MCF 10A (cell line): Measurements from ENCODE around the gene ABCG1. TPM values are rescaled to one million over a fixed set of nuclear protein-coding genes. Genes with fewer than 3 reads are reported as not detected.

Source experiments
- BruUV-seq: library from RNA; stranded (reverse); fragments of 400-500 nt; replicated peaks from 2 replicates; lab custom pipeline; 2021; lab: Mats Ljungman, UMichigan
- CTCF ChIA-PET: fragments of 300-600 bp; sonication (Branson Sonifier 250); formaldehyde crosslinking; extraction: SDS; loops from one replicate; lab custom pipeline; 2021; ENCODE audit warnings: antibody characterized with exemption, inconsistent platforms; lab: Yijun Ruan, JAX
- POLR2A ChIA-PET: fragments of 300-600, 350-650 bp; sonication (Branson Sonifier 250); formaldehyde crosslinking; extraction: SDS; loops from one replicate; lab custom pipeline; 2020; ENCODE audit warnings: antibody characterized with exemption, inconsistent platforms; lab: Yijun Ruan, JAX
- DNase-seq: peaks from one replicate; pipeline ENCODE4 v3.0.0-alpha.2; 2018; ENCODE audit not compliant: unreplicated experiment
- H3K27ac Mint-ChIP-seq: one replicate; pipeline ENCODE4 v1.8.0; 2022; ENCODE audit warnings: mild to moderate bottlenecking, low read depth, mixed read lengths; ENCODE audit not compliant: unreplicated experiment
- H3K27me3 Mint-ChIP-seq: one replicate; pipeline ENCODE4 v1.8.0; 2022; ENCODE audit warnings: mixed read lengths; ENCODE audit not compliant: insufficient read depth, unreplicated experiment
- H3K36me3 Mint-ChIP-seq: one replicate; pipeline ENCODE4 v1.8.0; 2022; ENCODE audit warnings: mild to moderate bottlenecking, moderate library complexity, mixed read lengths; ENCODE audit not compliant: insufficient read depth, unreplicated experiment
- H3K4me1 Mint-ChIP-seq: one replicate; pipeline ENCODE4 v1.8.0; 2022; ENCODE audit warnings: mixed read lengths; ENCODE audit not compliant: insufficient read depth, unreplicated experiment
- H3K4me3 Mint-ChIP-seq: one replicate; pipeline ENCODE4 v1.8.0; 2022; ENCODE audit warnings: mild to moderate bottlenecking, moderate library complexity, mixed read lengths; ENCODE audit not compliant: unreplicated experiment
- H3K9me3 Mint-ChIP-seq: one replicate; pipeline ENCODE4 v1.8.0; 2022; ENCODE audit warnings: mixed read lengths; ENCODE audit not compliant: unreplicated experiment
- CTCF ChIP-seq: fragments of 200-600 bp; IDR thresholded peaks from one replicate; pipeline ENCODE4 v1.8.0; 2022; ENCODE audit warnings: antibody characterized with exemption, mild to moderate bottlenecking; ENCODE audit not compliant: unreplicated experiment
- intact Hi-C: fragments of 100-400 bp; cut with micrococcal nuclease; formaldehyde crosslinking; loops from 2 replicates; pipeline ENCODE4 v1.14.1; 2022
- total RNA-seq: library from RNA; stranded (reverse); gene quantifications from 2 replicates; pipeline ENCODE4 v1.2.3, GENCODE V29; 2022

Gene ABCG1
- total RNA-seq, 1 experiment from 2014 or later = 25.5 TPM

DNA sequence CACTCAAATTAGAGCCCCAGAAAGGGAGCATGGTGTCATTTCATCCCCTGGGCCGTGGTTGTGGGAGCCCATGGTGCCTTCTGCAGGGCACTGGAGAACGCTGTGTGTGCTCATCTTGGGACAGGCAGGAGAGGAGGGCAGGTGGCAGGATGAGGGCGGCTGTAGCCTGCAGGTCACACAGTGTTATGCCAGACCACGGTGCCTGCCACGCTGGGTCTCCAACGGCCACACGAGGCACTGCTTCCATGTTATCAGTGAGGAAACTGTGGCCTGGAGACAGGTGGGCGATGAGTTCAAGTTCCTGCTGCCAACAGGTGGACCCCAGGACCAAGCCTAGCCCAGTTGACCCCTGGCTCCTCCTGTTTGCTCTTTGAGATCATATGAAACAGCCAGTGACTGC is 21.0 kb downstream of the ABCG1 start:
- POLR2A ChIA-PET = no interaction called here
- CTCF ChIA-PET = interaction anchor here (0.6 to 1.6 kb wide), 2 partner anchors 19 to 20 kb away, joined by 4 to 7 read pairs; no protein-coding TSS in a partner anchor
- H3K9me3 Mint-ChIP-seq = no peaks in the 10 kb centered on the region
- no peak for DNase-seq
- no peak for TF ChIP-seq CTCF
- H3K4me1 Mint-ChIP-seq = peaks cover 14% of the 10 kb centered on the region
- BruUV-seq = no TSS peak
- H3K4me3 Mint-ChIP-seq = no peak overlapping the region
- no peak overlapping the region for H3K27ac Mint-ChIP-seq
- H3K27me3 Mint-ChIP-seq = no peaks in the 10 kb centered on the region
- intact Hi-C loops = no loop called here
- H3K36me3 Mint-ChIP-seq = peaks cover 12% of the 10 kb centered on the region

DNA sequence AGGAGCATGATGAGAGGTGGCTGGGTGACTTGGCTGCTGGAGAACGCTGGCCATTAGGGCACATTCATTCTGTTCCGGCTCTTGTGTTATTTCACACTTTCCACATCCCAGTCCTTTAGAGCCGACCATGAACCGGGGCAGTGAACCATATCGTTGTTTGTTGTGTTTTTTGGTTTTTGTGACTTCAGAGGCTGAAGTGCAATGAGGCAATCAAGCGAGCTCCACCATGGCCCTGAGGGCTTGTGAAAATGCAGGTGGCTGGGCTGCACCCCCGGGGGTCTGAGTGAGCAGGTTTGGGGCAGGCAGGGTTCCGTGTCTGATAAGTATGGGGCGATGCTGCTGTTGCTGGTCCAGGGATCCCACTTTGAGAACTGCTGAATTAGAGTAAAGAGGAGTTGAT is 23.7 kb downstream of the ABCG1 start:
- TF ChIP-seq CTCF = no peak
- ChIA-PET CTCF (interaction anchor here (0.9 to 2.5 kb wide), 2 partner anchors 17 to 18 kb away, joined by 3 to 8 read pairs; no protein-coding TSS in a partner anchor), POLR2A (interaction anchor here (0.6 kb wide), 1 partner anchor 94 kb away, joined by 3 read pairs; no protein-coding TSS in a partner anchor)
- no TSS peak for BruUV-seq
- H3K27ac Mint-ChIP-seq = no peak overlapping the region
- H3K36me3 Mint-ChIP-seq = peaks cover 6% of the 10 kb centered on the region
- intact Hi-C loops = no loop called here
- H3K4me1 Mint-ChIP-seq = peaks cover 18% of the 10 kb centered on the region
- H3K27me3 Mint-ChIP-seq = no peaks in the 10 kb centered on the region
- no peak overlapping the region for H3K4me3 Mint-ChIP-seq
- DNase-seq = no peak
- H3K9me3 Mint-ChIP-seq = no peaks in the 10 kb centered on the region

GRCh38 chr21:42243026-42243425 is 24.1 kb downstream of the ABCG1 start:
- H3K4me3 Mint-ChIP-seq = no peak overlapping the region
- no peak for TF ChIP-seq CTCF
- no peaks in the 10 kb centered on the region for H3K9me3 Mint-ChIP-seq
- ChIA-PET CTCF (interaction anchor here (0.6 to 2.5 kb wide), 3 partner anchors 16 to 1354 kb away, joined by 3 to 8 read pairs (median 3); no protein-coding TSS in a partner anchor), POLR2A (no interaction called here)
- no TSS peak for BruUV-seq
- peaks cover 18% of the 10 kb centered on the region for H3K4me1 Mint-ChIP-seq
- H3K27ac Mint-ChIP-seq = no peak overlapping the region
- DNase-seq = no peak
- H3K36me3 Mint-ChIP-seq = peaks cover 6% of the 10 kb centered on the region
- no peaks in the 10 kb centered on the region for H3K27me3 Mint-ChIP-seq
- intact Hi-C loops = no loop called here

DNA sequence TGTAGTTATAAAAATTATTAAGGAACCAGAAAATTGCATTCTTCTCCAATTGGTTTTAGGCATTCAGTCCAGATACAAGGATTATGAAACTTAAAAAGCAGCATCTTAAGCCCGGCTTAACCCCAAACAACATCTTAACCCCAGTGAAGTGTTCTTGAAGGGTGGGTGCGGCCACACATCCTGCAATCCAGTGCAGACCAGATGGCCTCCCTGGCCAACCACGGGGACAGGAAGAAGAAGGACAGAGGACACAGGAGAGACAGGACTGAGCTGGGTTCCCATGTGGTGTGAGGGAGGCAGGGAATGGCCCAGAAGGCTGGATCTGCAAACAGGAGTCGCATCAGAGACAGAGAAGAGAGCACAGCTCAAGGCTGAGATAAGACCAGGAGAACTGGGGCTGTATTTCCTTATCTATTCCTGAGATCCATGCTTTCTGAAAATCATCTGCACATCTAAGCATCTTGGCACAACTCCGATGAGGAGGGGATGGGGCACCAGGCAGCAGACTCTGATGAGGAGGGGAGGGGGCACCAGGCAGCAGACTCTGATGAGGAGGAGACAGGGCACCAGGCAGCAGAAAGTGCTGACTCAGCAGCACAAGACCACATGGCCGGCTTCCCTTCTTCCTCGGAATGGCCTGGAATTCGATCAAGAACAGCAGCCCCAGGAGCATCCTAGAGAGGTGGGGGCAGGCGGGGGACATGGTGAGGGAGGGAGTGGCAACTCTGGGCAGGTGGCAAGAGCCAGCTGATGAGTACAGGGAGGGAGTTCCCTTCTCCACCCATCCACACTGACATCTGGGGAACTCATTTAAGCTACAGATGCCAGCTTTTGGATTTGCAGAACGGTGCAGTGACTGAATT is 26.6 kb downstream of the ABCG1 start:
- Mint-ChIP-seq H3K36me3 (peaks cover 6% of the 10 kb centered on the region), H3K9me3 (no peaks in the 10 kb centered on the region), H3K27ac (no peak overlapping the region), H3K4me3 (no peak overlapping the region), H3K4me1 (peaks cover 11% of the 10 kb centered on the region), H3K27me3 (no peaks in the 10 kb centered on the region)
- no peak for DNase-seq
- no TSS peak for BruUV-seq
- POLR2A ChIA-PET = interaction anchor here (0.7 to 1.9 kb wide), 2 partner anchors 12 to 263 kb away, joined by 3 to 7 read pairs; no protein-coding TSS in a partner anchor
- intact Hi-C loops = no loop called here
- CTCF ChIA-PET = interaction anchor here (0.6 to 1.2 kb wide), 4 partner anchors 14 to 100 kb away, joined by 3 to 4 read pairs (median 4); no protein-coding TSS in a partner anchor
- TF ChIP-seq CTCF = no peak
